Measurements from ENCODE around the gene KRTAP5-3.
"Not testable (repeated sequence)": the region's sequence is repeated elsewhere in the genome, so short reads cannot be mapped to it uniquely, and the experiment has no call there.

Gene KRTAP5-3

GRCh38 chr11:1604181-1604580 is 4.1 kb downstream of the KRTAP5-3 start:
- H3K27me3 ChIP-seq (ENCODE audit: control insufficient read depth in 1 of 2, insufficient read depth in 1 of 2, low read length in 2 of 2) = peaks cover 67 to 84% of the 10 kb centered on the region in 2 experiments
- 85% methylated on average over 11 of the region's 11 CpGs for WGBS
- no peaks in the 10 kb centered on the region for H3K36me3 ChIP-seq (ENCODE audit: control insufficient read depth in 1 of 2, insufficient read depth in 2 of 2, low read depth in 1 of 2, low read length in 2 of 2)
- no peak overlapping the region for H3K4ac ChIP-seq (ENCODE audit: low read depth in 1 of 2, low read length in 2 of 2)
- H3K27ac ChIP-seq (ENCODE audit: low read length, poor library complexity, severe bottlenecking) = no peak overlapping the region
- H3K4me1 ChIP-seq (ENCODE audit: control insufficient read depth, insufficient read depth, low read depth, low read length) = peaks cover 2% of the 10 kb centered on the region
- DNase-seq = no peak
- no peak overlapping the region for H3K9ac ChIP-seq (ENCODE audit: low read length)
- no peak overlapping the region for H2AFZ ChIP-seq (ENCODE audit: low read depth, low read length)
- H3K9me3 ChIP-seq (ENCODE audit: control insufficient read depth, low read length) = no peaks in the 10 kb centered on the region
- no peak overlapping the region for H2BK5ac ChIP-seq (ENCODE audit: low read depth, low read length, poor library complexity, severe bottlenecking)
- no peaks in the 10 kb centered on the region for H3K79me1 ChIP-seq (replicated peaks; ENCODE audit: low read length, poor library complexity, severe bottlenecking)
- no peak overlapping the region for H2BK15ac ChIP-seq (ENCODE audit: low read depth, poor library complexity, severe bottlenecking)
- no peak overlapping the region for H4K8ac ChIP-seq (ENCODE audit: low read length)
- peak overlapping the region; percentile 50 for H4K91ac ChIP-seq (ENCODE audit: low read length)
- H3K4me2 ChIP-seq (ENCODE audit: low read length, poor library complexity, severe bottlenecking) = no peak overlapping the region
- H2BK120ac ChIP-seq (ENCODE audit: low read depth, low read length) = no peak overlapping the region
- H3K18ac ChIP-seq (ENCODE audit: low read depth in 1 of 2, low read length in 2 of 2) = no peak overlapping the region
- H3K23ac ChIP-seq (ENCODE audit: low read length in 2 of 2) = no peak overlapping the region
- no peak overlapping the region for H2AK5ac ChIP-seq (ENCODE audit: low read length, severe bottlenecking)
- H2BK12ac ChIP-seq (ENCODE audit: low read length in 2 of 2) = no peak overlapping the region
- H3K14ac ChIP-seq (ENCODE audit: low read length in 2 of 2) = no peak overlapping the region
- no peak overlapping the region for H3K4me3 ChIP-seq (ENCODE audit: insufficient read depth in 1 of 2, low read depth in 1 of 2, low read length in 2 of 2)

DNA sequence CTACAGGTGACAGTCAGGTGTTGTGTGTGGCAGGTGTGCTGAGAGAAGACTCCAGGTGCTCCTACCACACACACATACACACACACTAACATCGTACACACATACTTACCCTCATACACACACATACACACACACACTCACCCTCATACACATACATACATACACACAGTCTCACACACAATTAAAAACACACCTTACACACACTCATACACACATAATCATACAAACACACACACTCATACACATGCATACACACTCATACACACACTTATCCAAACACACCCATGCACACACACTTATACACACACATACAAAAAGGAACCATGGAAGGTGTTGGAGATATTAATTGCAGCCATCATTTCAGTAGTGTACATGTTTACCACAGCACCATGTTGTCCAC is 4.6 kb downstream of the KRTAP5-3 start:
- Histone ChIP-seq H3K4ac (ENCODE audit: low read depth in 1 of 2, low read length in 2 of 2) (no peak overlapping the region), H2AK5ac (ENCODE audit: low read length, severe bottlenecking) (no peak overlapping the region), H3K79me1 (replicated peaks; ENCODE audit: low read length, poor library complexity, severe bottlenecking) (no peaks in the 10 kb centered on the region), H3K18ac (ENCODE audit: low read depth in 1 of 2, low read length in 2 of 2) (no peak overlapping the region), H3K27me3 (ENCODE audit: control insufficient read depth in 1 of 2, insufficient read depth in 1 of 2, low read length in 2 of 2) (peaks cover 72 to 86% of the 10 kb centered on the region in 2 experiments), H3K4me1 (ENCODE audit: control insufficient read depth, insufficient read depth, low read depth, low read length) (peaks cover 2% of the 10 kb centered on the region), H3K36me3 (ENCODE audit: control insufficient read depth in 1 of 2, insufficient read depth in 2 of 2, low read depth in 1 of 2, low read length in 2 of 2) (no peaks in the 10 kb centered on the region), H2BK5ac (ENCODE audit: low read depth, low read length, poor library complexity, severe bottlenecking) (no peak overlapping the region), H2BK12ac (ENCODE audit: low read length in 2 of 2) (no peak overlapping the region), H3K4me2 (ENCODE audit: low read length, poor library complexity, severe bottlenecking) (no peak overlapping the region), H3K9ac (ENCODE audit: low read length) (no peak overlapping the region), H2AFZ (ENCODE audit: low read depth, low read length) (no peak overlapping the region), H2BK120ac (ENCODE audit: low read depth, low read length) (no peak overlapping the region), H2BK15ac (ENCODE audit: low read depth, poor library complexity, severe bottlenecking) (no peak overlapping the region), H3K27ac (ENCODE audit: low read length, poor library complexity, severe bottlenecking) (no peak overlapping the region), H3K14ac (ENCODE audit: low read length in 2 of 2) (no peak overlapping the region), H4K91ac (ENCODE audit: low read length) (no peak overlapping the region), H4K8ac (ENCODE audit: low read length) (no peak overlapping the region), H3K9me3 (ENCODE audit: control insufficient read depth, low read length) (no peaks in the 10 kb centered on the region), H3K23ac (ENCODE audit: low read length in 2 of 2) (no peak overlapping the region), H3K4me3 (ENCODE audit: insufficient read depth in 1 of 2, low read depth in 1 of 2, low read length in 2 of 2) (no peak overlapping the region)
- DNase-seq = no peak
- 74% methylated on average over 1 of the region's 1 CpG for WGBS

- H4K91ac ChIP-seq (ENCODE audit: low read length); H3K14ac ChIP-seq (ENCODE audit: low read length in 2 of 2); H2AFZ ChIP-seq (ENCODE audit: low read depth, low read length); H3K79me1 ChIP-seq (replicated peaks; ENCODE audit: low read length, poor library complexity, severe bottlenecking); H2BK5ac ChIP-seq (ENCODE audit: low read depth, low read length, poor library complexity, severe bottlenecking); H3K4me1 ChIP-seq (ENCODE audit: control insufficient read depth, insufficient read depth, low read depth, low read length); H3K4me2 ChIP-seq (ENCODE audit: low read length, poor library complexity, severe bottlenecking); H3K36me3 ChIP-seq (ENCODE audit: control insufficient read depth in 1 of 2, insufficient read depth in 2 of 2, low read depth in 1 of 2, low read length in 2 of 2); H3K9ac ChIP-seq (ENCODE audit: low read length); H3K18ac ChIP-seq (ENCODE audit: low read depth in 1 of 2, low read length in 2 of 2); H2AK5ac ChIP-seq (ENCODE audit: low read length, severe bottlenecking); H3K4me3 ChIP-seq (ENCODE audit: insufficient read depth in 1 of 2, low read depth in 1 of 2, low read length in 2 of 2); H3K27ac ChIP-seq (ENCODE audit: low read length, poor library complexity, severe bottlenecking); H2BK12ac ChIP-seq (ENCODE audit: low read length in 2 of 2); H2BK15ac ChIP-seq (ENCODE audit: low read depth, poor library complexity, severe bottlenecking); H3K4ac ChIP-seq (ENCODE audit: low read depth in 1 of 2, low read length in 2 of 2); H4K8ac ChIP-seq (ENCODE audit: low read length); H3K23ac ChIP-seq (ENCODE audit: low read length in 2 of 2); H3K9me3 ChIP-seq (ENCODE audit: control insufficient read depth, low read length); DNase-seq; H2BK120ac ChIP-seq (ENCODE audit: low read depth, low read length): not testable (repeated sequence)
- WGBS = 85% methylated on average over 3 of the region's 3 CpGs
- peaks cover 71 to 80% of the 10 kb centered on the region in 2 experiments for H3K27me3 ChIP-seq (ENCODE audit: control insufficient read depth in 1 of 2, insufficient read depth in 1 of 2, low read length in 2 of 2)
Observed at GRCh38 chr11:1601663-1602062, 6.6 kb downstream of the KRTAP5-3 start.

DNA sequence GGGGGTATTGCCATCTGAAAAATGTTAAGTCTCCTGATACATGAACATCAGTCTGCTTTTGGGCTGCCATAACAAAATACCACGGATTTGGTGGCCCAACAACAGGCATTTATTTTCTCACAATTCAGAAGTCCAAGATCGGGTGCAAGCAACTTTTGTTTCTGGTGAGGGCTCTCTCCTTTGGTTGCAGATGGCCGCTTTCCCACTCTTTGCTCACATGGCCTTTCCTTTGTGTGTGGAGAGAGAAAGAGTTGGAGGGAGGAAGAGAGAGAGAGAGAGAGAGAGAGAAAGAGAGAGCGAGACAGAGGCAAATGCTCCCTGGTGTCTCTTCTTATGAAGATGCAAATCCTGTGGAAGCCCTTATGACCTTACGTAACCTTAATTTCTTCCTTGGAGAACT is 7.6 kb downstream of the KRTAP5-3 start:
- H3K18ac ChIP-seq (ENCODE audit: low read depth in 1 of 2, low read length in 2 of 2) = no peak overlapping the region
- H3K4me3 ChIP-seq (ENCODE audit: insufficient read depth in 1 of 2, low read depth in 1 of 2, low read length in 2 of 2) = no peak overlapping the region
- no peak overlapping the region for H2BK120ac ChIP-seq (ENCODE audit: low read depth, low read length)
- no peak overlapping the region for H3K4ac ChIP-seq (ENCODE audit: low read depth in 1 of 2, low read length in 2 of 2)
- H3K36me3 ChIP-seq (ENCODE audit: control insufficient read depth in 1 of 2, insufficient read depth in 2 of 2, low read depth in 1 of 2, low read length in 2 of 2) = no peaks in the 10 kb centered on the region
- H3K4me1 ChIP-seq (ENCODE audit: control insufficient read depth, insufficient read depth, low read depth, low read length) = no peaks in the 10 kb centered on the region
- H2BK5ac ChIP-seq (ENCODE audit: low read depth, low read length, poor library complexity, severe bottlenecking) = no peak overlapping the region
- no peak overlapping the region for H3K23ac ChIP-seq (ENCODE audit: low read length in 2 of 2)
- no peaks in the 10 kb centered on the region for H3K9me3 ChIP-seq (ENCODE audit: control insufficient read depth, low read length)
- 85% methylated on average over 4 of the region's 5 CpGs for WGBS
- H3K9ac ChIP-seq (ENCODE audit: low read length) = no peak overlapping the region
- H4K8ac ChIP-seq (ENCODE audit: low read length) = no peak overlapping the region
- no peak overlapping the region for H2AK5ac ChIP-seq (ENCODE audit: low read length, severe bottlenecking)
- H2BK12ac ChIP-seq (ENCODE audit: low read length in 2 of 2) = no peak overlapping the region
- no peak overlapping the region for H4K91ac ChIP-seq (ENCODE audit: low read length)
- H3K4me2 ChIP-seq (ENCODE audit: low read length, poor library complexity, severe bottlenecking) = no peak overlapping the region
- DNase-seq = no peak
- H3K14ac ChIP-seq (ENCODE audit: low read length in 2 of 2) = no peak overlapping the region
- no peak overlapping the region for H2AFZ ChIP-seq (ENCODE audit: low read depth, low read length)
- peaks cover 71 to 80% of the 10 kb centered on the region in 2 experiments for H3K27me3 ChIP-seq (ENCODE audit: control insufficient read depth in 1 of 2, insufficient read depth in 1 of 2, low read length in 2 of 2)
- no peaks in the 10 kb centered on the region for H3K79me1 ChIP-seq (replicated peaks; ENCODE audit: low read length, poor library complexity, severe bottlenecking)
- H2BK15ac ChIP-seq (ENCODE audit: low read depth, poor library complexity, severe bottlenecking) = no peak overlapping the region
- H3K27ac ChIP-seq (ENCODE audit: low read length, poor library complexity, severe bottlenecking) = no peak overlapping the region
